PC-3 (cell line): ENCODE data around the gene CLIP3.

Source experiments
- EZH2 ChIP-seq: fragments of 300-600 bp; sonication (generic); IDR thresholded peaks from one replicate; pipeline ENCODE4 v1.6.1; 2017; ENCODE audit warnings: antibody characterized with exemption, mild to moderate bottlenecking, low read length; ENCODE audit not compliant: unreplicated experiment
- EZH2phosphoT487 ChIP-seq: fragments of 300-600 bp; sonication (generic); IDR thresholded peaks from 2 replicates; pipeline ENCODE4 v1.6.1; 2018; ENCODE audit warnings: mild to moderate bottlenecking, antibody characterized with exemption, low read length, borderline replicate concordance
- TF ChIP-seq, protein P1 (sequence below): fragments of 300-600 bp; sonication (generic); conservative IDR thresholded peaks from 2 replicates; pipeline ENCODE4 v1.5.1; 2017; ENCODE audit warnings: antibody characterized with exemption, low read depth, mild to moderate bottlenecking, low read length

DNA sequence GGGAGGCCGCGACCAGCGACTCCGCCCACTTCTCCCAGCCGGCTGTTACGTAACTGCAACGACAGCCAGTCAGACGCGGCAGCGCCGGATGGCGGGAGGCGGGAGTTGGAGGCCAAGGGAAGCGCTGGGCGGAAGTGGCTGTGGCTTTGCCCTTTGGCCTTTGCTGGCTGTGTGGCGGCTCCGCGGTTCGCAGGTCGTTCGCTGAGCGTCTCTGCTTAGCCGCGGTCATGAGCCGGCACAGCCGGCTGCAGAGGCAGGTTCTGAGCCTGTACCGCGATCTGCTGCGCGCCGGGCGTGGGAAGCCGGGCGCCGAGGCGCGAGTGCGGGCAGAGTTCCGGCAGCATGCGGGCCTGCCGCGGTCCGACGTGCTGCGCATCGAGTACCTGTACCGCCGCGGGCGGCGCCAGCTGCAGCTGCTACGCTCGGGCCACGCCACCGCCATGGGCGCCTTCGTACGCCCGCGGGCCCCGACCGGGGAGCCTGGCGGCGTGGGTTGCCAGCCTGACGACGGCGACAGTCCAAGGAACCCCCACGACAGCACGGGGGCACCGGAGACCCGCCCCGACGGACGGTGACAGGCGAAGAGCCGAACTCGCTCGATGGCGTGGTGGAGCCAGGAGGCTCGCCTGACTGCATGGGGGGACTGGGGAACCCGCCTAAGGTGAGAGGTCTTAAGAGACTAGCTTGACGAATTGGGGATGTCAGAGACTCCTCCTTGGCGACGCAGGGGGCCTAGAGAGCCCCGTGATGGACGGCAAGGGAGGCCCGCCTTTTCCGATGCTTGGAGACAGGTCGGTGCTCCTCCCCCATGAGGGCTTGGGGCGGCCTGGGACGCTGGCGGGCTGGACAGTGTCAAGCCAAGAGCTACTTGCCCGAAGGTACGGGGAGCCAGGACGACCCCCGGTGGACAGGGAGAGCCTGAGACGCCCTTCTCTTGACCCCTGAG is 37.4 kb downstream of the CLIP3 start, which contains the start of gene SDHAF1:
- TF ChIP-seq, protein P1, sequence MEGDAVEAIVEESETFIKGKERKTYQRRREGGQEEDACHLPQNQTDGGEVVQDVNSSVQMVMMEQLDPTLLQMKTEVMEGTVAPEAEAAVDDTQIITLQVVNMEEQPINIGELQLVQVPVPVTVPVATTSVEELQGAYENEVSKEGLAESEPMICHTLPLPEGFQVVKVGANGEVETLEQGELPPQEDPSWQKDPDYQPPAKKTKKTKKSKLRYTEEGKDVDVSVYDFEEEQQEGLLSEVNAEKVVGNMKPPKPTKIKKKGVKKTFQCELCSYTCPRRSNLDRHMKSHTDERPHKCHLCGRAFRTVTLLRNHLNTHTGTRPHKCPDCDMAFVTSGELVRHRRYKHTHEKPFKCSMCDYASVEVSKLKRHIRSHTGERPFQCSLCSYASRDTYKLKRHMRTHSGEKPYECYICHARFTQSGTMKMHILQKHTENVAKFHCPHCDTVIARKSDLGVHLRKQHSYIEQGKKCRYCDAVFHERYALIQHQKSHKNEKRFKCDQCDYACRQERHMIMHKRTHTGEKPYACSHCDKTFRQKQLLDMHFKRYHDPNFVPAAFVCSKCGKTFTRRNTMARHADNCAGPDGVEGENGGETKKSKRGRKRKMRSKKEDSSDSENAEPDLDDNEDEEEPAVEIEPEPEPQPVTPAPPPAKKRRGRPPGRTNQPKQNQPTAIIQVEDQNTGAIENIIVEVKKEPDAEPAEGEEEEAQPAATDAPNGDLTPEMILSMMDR = no peak
- no peak for TF ChIP-seq EZH2
- TF ChIP-seq EZH2phosphoT487 = no peak
